HepG2 (cell line): ENCODE measurements around the gene REPIN1. TPM values are rescaled to one million over a fixed set of nuclear protein-coding genes. Genes with fewer than 3 reads are reported as not detected.

Experiments
- MED13 ChIP-seq: sonication (generic); formaldehyde crosslinking; IDR thresholded peaks from 2 replicates; pipeline ENCODE4 v1.5.0; 2020; ENCODE audit warnings: missing genetic modification reagents
- MYNN ChIP-seq: sonication (generic); formaldehyde crosslinking; IDR thresholded peaks from 2 replicates; pipeline ENCODE4 v1.4.0; 2020; ENCODE audit warnings: mild to moderate bottlenecking, low read depth, missing genetic modification reagents
- SMAD1 ChIP-seq: sonication (generic); formaldehyde crosslinking; IDR thresholded peaks from 2 replicates; pipeline ENCODE4 v1.4.0; 2020; ENCODE audit warnings: missing genetic modification reagents, low read depth, mild to moderate bottlenecking, borderline replicate concordance
- ZIK1 ChIP-seq: sonication (generic); formaldehyde crosslinking; IDR thresholded peaks from 2 replicates; pipeline ENCODE4 v1.5.0; 2020; ENCODE audit warnings: mild to moderate bottlenecking, low read depth, missing genetic modification reagents, borderline replicate concordance
- ZNF251 ChIP-seq: sonication (generic); formaldehyde crosslinking; IDR thresholded peaks from 2 replicates; pipeline ENCODE4 v1.9.0; 2021; ENCODE audit warnings: mild to moderate bottlenecking, missing genetic modification reagents
- ZNF547 ChIP-seq: sonication (generic); formaldehyde crosslinking; IDR thresholded peaks from 2 replicates; pipeline ENCODE4 v1.5.1; 2020; ENCODE audit warnings: mild to moderate bottlenecking, missing genetic modification reagents
- ZNF629 ChIP-seq: sonication (generic); formaldehyde crosslinking; conservative IDR thresholded peaks from 2 replicates; pipeline ENCODE4 v1.5.0; 2020; ENCODE audit warnings: missing genetic modification reagents
- ZNF687 ChIP-seq: sonication (generic); formaldehyde crosslinking; IDR thresholded peaks from 2 replicates; pipeline ENCODE4 v1.5.1; 2020; ENCODE audit warnings: mild to moderate bottlenecking, missing genetic modification reagents, moderate library complexity
- polyA plus RNA-seq, 8 experiments: library from polyadenylated mRNA; depleted of rRNA in 3 of 8; stranded (reverse) in 7 of 8; unstranded in 1 of 8; fragments of >200 nt; fragmentation: Illumina TruSeq in 4 of 8; extraction: Trizol in 4 of 8; gene quantifications; 2 replicates each; pipeline versions ENCODE4 v1.2.1 to v1.2.3, GENCODE V29; 2011 to 2016; ENCODE audit warnings: low read depth in 4 of 8, missing spikeins in 1 of 8, mixed read lengths in 1 of 8; ENCODE audit not compliant: insufficient read depth in 1 of 8
- total RNA-seq, 5 experiments: library from RNA; depleted of rRNA; stranded (reverse); fragments of >200 nt; fragmentation: Illumina TruSeq; extraction: Trizol; gene quantifications; 2 replicates each; pipeline ENCODE4 v1.2.3, GENCODE V29; 2016; ENCODE audit warnings: low read depth in 1 of 5

The REPIN1 gene
- total and polyA plus RNA-seq, 2 of the 13 experiments (the other 11 are each of a cell fraction or from before 2014, with no cell fraction given): 69.9 to 108 TPM

GRCh38 chr7:150378115-150378852, 9.7 kb downstream of the REPIN1 start (continued):
- TF ChIP-seq ZNF687 (CRISPR knock-in tag) (peak; percentile 31; the same call in 1 of the 2 replicates), ZNF251 (CRISPR knock-in tag) (no peak), MED13 (CRISPR knock-in tag) (no peak), ZNF547 (CRISPR knock-in tag) (no peak; the same call in 1 of the 2 replicates), ZIK1 (CRISPR knock-in tag) (no peak), ZNF629 (CRISPR knock-in tag) (no peak), SMAD1 (CRISPR knock-in tag) (no peak), MYNN (CRISPR knock-in tag) (no peak)
